ES-I3 (cell line): ENCODE results near the gene ANKRD1.
"Not testable (repeated sequence)": the region's sequence is repeated elsewhere in the genome, so short reads cannot be mapped to it uniquely, and the experiment has no call there.

Source experiments
- H3K36me3 ChIP-seq: 2 replicates; pipeline ENCODE4 v1.6.1; 2013; ENCODE audit warnings: mild to moderate bottlenecking, low read length, control low read depth, moderate library complexity; ENCODE audit not compliant: insufficient read depth
- H3K4me1 ChIP-seq: 2 replicates; pipeline ENCODE4 v1.6.1; 2013; ENCODE audit warnings: mild to moderate bottlenecking, control low read depth, low read length; ENCODE audit not compliant: insufficient read depth
- H3K9ac ChIP-seq: 2 replicates; pipeline ENCODE4 v1.6.1; 2013; ENCODE audit warnings: low read depth, mild to moderate bottlenecking, low read length, moderate library complexity
- H3K9me3 ChIP-seq: 2 replicates; pipeline ENCODE4 v1.6.1; 2013; ENCODE audit warnings: mild to moderate bottlenecking, low read length, moderate library complexity; ENCODE audit not compliant: control insufficient read depth, insufficient read depth

Gene ANKRD1

GRCh38 chr10:90911133-90912051 is 9.5 kb downstream of the ANKRD1 start:
- no peak overlapping the region for H3K9ac ChIP-seq
- H3K9me3 ChIP-seq, result no peaks in the 10 kb centered on the region
- H3K4me1 ChIP-seq, result peaks cover 10% of the 10 kb centered on the region; the same call in 1 of the 2 replicates
- no peaks in the 10 kb centered on the region; the same call in 1 of the 2 replicates for H3K36me3 ChIP-seq

GRCh38 chr10:90906596-90906995 is 14.3 kb downstream of the ANKRD1 start:
- Histone ChIP-seq H3K9me3 (no peaks in the 10 kb centered on the region), H3K9ac (no peak overlapping the region), H3K36me3 (no peaks in the 10 kb centered on the region; the same call in none of the 2 replicates), H3K4me1 (no peaks in the 10 kb centered on the region)

DNA sequence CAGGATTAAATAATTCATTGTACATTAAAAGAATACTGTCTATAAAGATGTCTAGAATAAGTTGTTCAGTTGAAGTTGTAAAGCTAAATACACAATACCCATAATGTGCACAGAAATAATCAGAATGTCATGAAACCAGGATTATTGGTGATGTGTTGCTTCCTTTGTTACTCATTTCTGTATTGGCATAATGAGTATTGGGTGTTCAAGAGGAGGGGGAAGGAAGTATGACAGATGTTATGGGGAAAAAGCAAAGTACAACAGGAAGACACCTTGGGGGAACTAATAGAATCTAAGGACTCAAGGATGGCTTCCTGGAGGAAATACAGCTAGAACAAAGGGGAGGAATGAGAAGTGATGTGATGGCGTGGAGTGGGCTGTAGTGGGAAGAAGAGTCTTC is 15.0 kb downstream of the ANKRD1 start:
- no peaks in the 10 kb centered on the region; the same call in none of the 2 replicates for H3K36me3 ChIP-seq
- H3K4me1 ChIP-seq, result no peaks in the 10 kb centered on the region
- H3K9ac ChIP-seq, result no peak overlapping the region
- H3K9me3 ChIP-seq, result no peaks in the 10 kb centered on the region

DNA sequence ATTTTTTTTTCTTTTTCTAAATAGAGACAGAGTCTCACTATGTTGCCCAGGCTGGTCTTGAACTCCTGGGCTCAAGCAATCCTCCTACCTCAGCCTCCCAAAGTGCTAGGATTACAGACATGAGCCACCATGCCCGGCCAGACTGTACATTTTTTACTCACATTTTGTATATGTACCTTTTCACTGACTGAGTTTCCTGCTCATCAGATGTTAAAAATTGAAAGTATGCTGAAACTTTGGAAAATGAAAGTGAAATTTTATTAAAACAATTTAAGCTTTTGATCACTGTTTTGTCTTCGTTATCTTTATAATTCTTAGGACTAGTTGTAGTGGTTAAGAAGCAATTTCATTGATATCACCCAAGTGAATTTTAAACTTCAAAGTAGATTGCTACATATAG is 24.0 kb downstream of the ANKRD1 start:
- H3K4me1 ChIP-seq, H3K9me3 ChIP-seq, H3K9ac ChIP-seq: not testable (repeated sequence)
- 0 out of 2 replicates have a peak, but pooled peaks cover 12% of the 10 kb centered on the region for H3K36me3 ChIP-seq

- H3K4me1 ChIP-seq, result no peaks in the 10 kb centered on the region
- H3K9me3 ChIP-seq, result no peaks in the 10 kb centered on the region
- 0 out of 2 replicates have a peak, but pooled peaks cover 12% of the 10 kb centered on the region for H3K36me3 ChIP-seq
- H3K9ac ChIP-seq, result no peak overlapping the region
Observed at GRCh38 chr10:90893190-90893589, 27.7 kb downstream of the ANKRD1 start.

DNA sequence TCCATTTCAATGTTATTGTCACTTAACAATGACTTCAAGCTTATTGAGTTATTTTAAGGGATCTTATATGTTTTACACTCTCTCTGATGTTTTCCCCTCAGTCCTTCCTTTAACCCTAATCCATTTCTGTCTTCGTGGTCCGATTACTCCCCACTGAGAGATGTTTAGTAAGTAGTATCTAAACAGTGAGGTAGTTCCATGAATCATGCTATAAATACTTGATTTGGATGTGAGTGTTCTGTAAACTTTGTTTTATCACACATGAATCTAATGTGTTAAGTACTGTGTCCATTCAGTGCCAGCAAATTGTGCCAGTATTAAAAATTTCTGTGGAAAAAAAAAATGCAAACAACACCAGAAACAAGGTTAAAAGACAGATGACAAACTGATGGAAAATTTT is 30.5 kb downstream of the ANKRD1 start:
- H3K9ac ChIP-seq, result no peak overlapping the region
- H3K9me3 ChIP-seq, result no peaks in the 10 kb centered on the region
- H3K36me3 ChIP-seq, result peaks cover 9% of the 10 kb centered on the region; the same call in 1 of the 2 replicates
- H3K4me1 ChIP-seq, result no peaks in the 10 kb centered on the region

- Histone ChIP-seq H3K9me3 (no peaks in the 10 kb centered on the region), H3K9ac (no peak overlapping the region), H3K4me1 (no peaks in the 10 kb centered on the region), H3K36me3 (peaks cover 9% of the 10 kb centered on the region; the same call in 1 of the 2 replicates)
Observed at GRCh38 chr10:90889636-90890035, 31.3 kb downstream of the ANKRD1 start.

DNA sequence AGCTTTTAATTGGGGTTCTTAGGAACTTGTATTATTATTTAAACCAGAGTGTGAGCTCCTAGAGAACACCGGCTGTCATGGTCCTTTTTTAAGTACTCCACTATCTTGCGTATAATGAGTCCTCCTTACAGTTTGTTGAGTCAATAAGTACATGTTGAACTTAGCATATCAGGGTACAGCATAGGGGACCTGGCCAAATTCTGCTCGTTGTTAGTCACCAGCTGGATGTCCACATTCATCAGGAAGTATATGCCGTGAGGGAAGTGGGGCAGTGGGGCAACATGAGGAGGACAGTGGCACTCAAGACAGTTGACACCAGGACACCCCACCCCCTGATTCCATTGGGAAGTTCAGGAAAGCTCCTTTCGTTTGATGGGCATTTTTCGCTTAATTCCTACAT is 32.5 kb downstream of the ANKRD1 start:
- H3K4me1 ChIP-seq, result no peaks in the 10 kb centered on the region
- peaks cover 9% of the 10 kb centered on the region; the same call in 1 of the 2 replicates for H3K36me3 ChIP-seq
- no peak overlapping the region for H3K9ac ChIP-seq
- H3K9me3 ChIP-seq, result no peaks in the 10 kb centered on the region

- Histone ChIP-seq H3K4me1 (no peaks in the 10 kb centered on the region), H3K36me3 (peaks cover 4% of the 10 kb centered on the region; the same call in 1 of the 2 replicates), H3K9ac (no peak overlapping the region), H3K9me3 (no peaks in the 10 kb centered on the region)
Observed at GRCh38 chr10:90887555-90887954, 33.3 kb downstream of the ANKRD1 start.

DNA sequence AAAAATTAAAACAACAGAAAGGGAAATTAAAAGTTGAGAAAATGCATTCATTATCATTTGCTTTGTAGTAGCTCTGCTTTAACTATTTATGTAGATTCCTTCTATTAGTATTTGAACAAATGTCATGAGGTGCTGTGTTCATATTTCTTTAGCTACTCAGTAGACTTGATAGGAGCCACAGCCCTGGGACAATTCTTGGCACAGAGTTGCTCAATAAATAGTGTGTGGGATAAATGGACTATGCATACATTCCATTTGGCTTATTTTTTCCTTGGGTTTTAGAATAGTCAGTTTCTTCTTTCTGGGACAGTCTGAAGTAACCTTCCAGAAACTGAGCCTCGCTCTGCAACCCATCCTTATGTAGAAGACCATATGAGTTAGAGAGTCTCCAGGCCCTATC is 35.7 kb downstream of the ANKRD1 start:
- Histone ChIP-seq H3K9me3 (no peaks in the 10 kb centered on the region), H3K9ac (no peak overlapping the region), H3K4me1 (no peaks in the 10 kb centered on the region), H3K36me3 (peaks cover 6% of the 10 kb centered on the region; the same call in 1 of the 2 replicates)

DNA sequence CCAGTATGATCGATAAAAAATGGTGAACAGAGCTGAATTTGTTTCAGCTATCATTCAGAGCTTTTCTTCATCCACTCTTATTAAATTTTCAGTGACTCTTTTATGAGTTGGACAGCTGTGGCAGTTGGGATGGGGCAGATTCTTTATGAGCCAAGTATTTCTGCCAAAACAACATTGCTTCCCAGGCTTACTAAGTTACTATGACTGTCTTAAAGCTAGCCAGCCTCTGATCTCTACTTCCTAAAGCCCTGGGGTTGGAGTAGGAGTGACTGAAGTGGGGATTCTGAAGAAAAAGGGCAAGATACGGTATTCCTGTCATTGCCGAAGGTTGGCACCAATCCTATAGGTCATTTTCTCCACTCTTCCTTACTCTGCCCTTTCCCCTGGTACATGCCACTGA is 36.5 kb downstream of the ANKRD1 start:
- Histone ChIP-seq H3K9me3 (no peaks in the 10 kb centered on the region), H3K36me3 (peaks cover 6% of the 10 kb centered on the region; the same call in 1 of the 2 replicates), H3K9ac (no peak overlapping the region), H3K4me1 (no peaks in the 10 kb centered on the region)

DNA sequence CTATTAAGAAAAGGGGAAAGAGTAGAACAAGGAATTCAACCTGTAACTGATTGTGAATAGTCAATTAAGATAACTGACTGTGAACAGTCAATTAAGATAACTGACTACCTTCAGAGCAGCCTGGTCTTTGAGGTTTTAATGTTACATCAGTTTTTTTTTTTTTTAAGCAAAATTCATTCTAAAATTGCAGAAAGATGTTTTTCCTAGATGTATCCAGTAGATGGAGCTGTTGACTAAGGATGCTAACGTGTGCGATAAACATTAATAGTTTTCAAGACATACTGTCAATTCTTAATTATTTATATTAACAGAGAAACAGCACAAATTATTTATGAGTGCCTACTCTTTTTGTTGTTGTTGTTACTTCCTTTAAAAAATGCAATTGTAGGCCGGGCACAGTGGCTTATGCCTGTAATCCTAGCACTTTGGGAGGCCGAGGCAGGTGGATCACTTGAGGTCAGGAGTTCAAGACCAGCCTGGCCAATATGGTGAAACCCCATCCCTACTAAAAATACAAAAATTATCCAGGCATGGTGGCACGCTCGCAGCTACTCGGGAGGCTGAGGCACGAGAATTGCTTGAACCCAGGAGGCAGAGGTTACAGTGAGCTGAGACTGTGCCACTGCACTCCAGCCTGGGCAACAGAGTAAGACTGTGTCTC is 40.7 kb downstream of the ANKRD1 start:
- peaks cover 16% of the 10 kb centered on the region for H3K36me3 ChIP-seq
- not testable (repeated sequence) for H3K4me1 ChIP-seq

GRCh38 chr10:90879062-90879461 is 41.8 kb downstream of the ANKRD1 start:
- Histone ChIP-seq H3K36me3 (peaks cover 16% of the 10 kb centered on the region), H3K9ac (no peak overlapping the region), H3K4me1 (no peaks in the 10 kb centered on the region), H3K9me3 (no peaks in the 10 kb centered on the region)

More for the DNA sequence above, 40.7 kb downstream of the ANKRD1 start:
- H3K9ac ChIP-seq, H3K9me3 ChIP-seq: not testable (repeated sequence)

DNA sequence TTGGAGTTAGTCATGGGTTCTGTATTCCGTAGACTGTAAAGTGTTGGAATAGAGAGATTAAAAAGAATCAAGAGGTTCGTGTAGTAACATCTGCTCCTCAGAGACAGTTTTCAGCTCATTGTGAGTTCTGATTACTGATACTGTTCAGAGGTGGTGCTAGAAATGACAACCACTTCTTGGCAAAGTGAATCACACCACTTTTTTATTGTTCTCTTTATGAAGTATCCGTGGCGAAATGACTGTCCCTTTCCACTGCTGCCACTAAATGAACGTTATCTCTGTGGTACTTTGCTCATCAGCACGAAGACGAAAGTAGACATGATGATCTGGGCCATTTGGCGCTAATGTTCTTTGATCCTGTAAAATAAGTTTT is 48.3 kb downstream of the ANKRD1 start:
- peak overlapping the region; percentile 90 for H3K9ac ChIP-seq
- peaks cover 9% of the 10 kb centered on the region for H3K36me3 ChIP-seq
- H3K4me1 ChIP-seq, result peaks cover 13% of the 10 kb centered on the region; the same call in 1 of the 2 replicates
- H3K9me3 ChIP-seq, result no peaks in the 10 kb centered on the region
